Activated CD4-positive, alpha-beta T cell treated with anti-CD3 and anti-CD28 coated beads, Interleukin-2, amount 10 ng/mL, durations not matched to agents 24 days and 14 days (primary cell): Measurements from ENCODE around the gene NFKBIL1. TPM values are rescaled to one million over a fixed set of nuclear protein-coding genes. Genes with fewer than 3 reads are reported as not detected.
"Not testable (repeated sequence)": the region's sequence is repeated elsewhere in the genome, so short reads cannot be mapped to it uniquely, and the experiment has no call there.

ENCODE experiments used
- DNase-seq: peaks from one replicate; pipeline ENCODE4 v3.0.0; 2022
- H3K27ac Mint-ChIP-seq: one replicate; pipeline ENCODE4 v1.8.0; 2022; ENCODE audit warnings: mild to moderate bottlenecking, mixed read lengths
- H3K27me3 Mint-ChIP-seq: one replicate; pipeline ENCODE4 v1.8.0; 2022; ENCODE audit warnings: mixed read lengths
- H3K36me3 Mint-ChIP-seq: one replicate; pipeline ENCODE4 v1.8.0; 2022; ENCODE audit warnings: low read depth, mild to moderate bottlenecking, mixed read lengths
- H3K4me1 Mint-ChIP-seq: one replicate; pipeline ENCODE4 v1.8.0; 2021; ENCODE audit warnings: mixed read lengths
- H3K4me3 Mint-ChIP-seq: one replicate; pipeline ENCODE4 v1.8.0; 2022; ENCODE audit warnings: mild to moderate bottlenecking, moderate library complexity, mixed read lengths
- H3K9me3 Mint-ChIP-seq: one replicate; pipeline ENCODE4 v1.8.0; 2021; ENCODE audit warnings: mixed read lengths
- intact Hi-C: fragments of 100-400 bp; cut with micrococcal nuclease; formaldehyde crosslinking; loops from one replicate; pipeline ENCODE4 v1.15.1; 2023
- total RNA-seq: library from RNA; stranded (reverse); gene quantifications from 2 replicates; pipeline ENCODE4 v1.2.3, GENCODE V29; 2022

The NFKBIL1 gene, protein sequence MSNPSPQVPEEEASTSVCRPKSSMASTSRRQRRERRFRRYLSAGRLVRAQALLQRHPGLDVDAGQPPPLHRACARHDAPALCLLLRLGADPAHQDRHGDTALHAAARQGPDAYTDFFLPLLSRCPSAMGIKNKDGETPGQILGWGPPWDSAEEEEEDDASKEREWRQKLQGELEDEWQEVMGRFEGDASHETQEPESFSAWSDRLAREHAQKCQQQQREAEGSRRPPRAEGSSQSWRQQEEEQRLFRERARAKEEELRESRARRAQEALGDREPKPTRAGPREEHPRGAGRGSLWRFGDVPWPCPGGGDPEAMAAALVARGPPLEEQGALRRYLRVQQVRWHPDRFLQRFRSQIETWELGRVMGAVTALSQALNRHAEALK
- 14.8 and 16.2 TPM in 2 replicates for total RNA-seq

DNA sequence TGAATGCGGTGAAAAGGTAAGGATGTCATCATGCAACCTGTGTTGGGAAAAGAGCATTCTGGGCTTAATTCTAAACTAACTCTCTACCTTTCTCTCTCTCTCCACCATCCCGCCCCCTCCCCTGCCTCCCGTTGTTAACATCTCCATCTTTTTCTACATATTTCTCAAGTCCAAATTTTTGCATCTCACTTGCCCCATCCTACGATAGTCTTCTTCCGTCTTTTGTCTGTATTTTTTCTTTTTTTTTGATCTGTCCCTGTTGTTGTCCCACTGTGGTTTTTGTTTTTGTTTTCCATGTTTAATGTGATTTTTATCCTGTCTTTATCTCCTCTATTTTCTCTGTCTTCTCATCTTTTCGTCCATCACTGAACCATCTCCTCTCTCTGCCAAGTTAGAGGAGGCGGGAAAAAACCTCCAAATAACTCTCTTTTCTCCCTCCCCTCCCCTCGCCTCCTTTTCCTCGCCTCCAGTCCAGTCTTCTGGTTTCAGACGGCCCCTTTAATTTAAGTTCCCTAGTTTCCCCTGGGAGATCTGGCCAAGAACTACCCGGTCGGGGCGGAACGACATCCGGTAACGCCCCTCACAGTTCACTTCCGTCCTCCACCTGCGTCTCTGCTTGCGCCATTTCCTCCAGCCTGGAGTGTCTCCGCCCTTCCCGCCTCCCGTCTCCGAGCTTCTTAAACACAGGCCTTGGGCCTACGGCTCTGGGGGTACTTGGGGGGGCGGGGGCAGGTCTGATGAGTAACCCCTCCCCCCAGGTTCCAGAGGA, at the start of gene NFKBIL1:
TSS of gene NFKBIL1 (plus strand) at position 651 of the 769 bp plus-strand sequence. CDS start at position 738, 87 bp downstream.
- Mint-ChIP-seq H3K9me3 (no peaks in the 10 kb centered on the region), H3K36me3 (peaks cover 18% of the 10 kb centered on the region), H3K27ac (peak within 1 kb of the TSS; percentile 91), H3K27me3 (no peaks in the 10 kb centered on the region), H3K4me3 (peak within 1 kb of the TSS; percentile 91), H3K4me1 (peaks cover 51% of the 10 kb centered on the region)
- peak; percentile 97 for DNase-seq
- intact Hi-C loops = loop anchor here (1.0 to 10.0 kb wide), 10 partner anchors 12 to 318 kb away; partner anchors contain the start of genes BAG6, CLIC1, NEU1 and PRRC2A

DNA sequence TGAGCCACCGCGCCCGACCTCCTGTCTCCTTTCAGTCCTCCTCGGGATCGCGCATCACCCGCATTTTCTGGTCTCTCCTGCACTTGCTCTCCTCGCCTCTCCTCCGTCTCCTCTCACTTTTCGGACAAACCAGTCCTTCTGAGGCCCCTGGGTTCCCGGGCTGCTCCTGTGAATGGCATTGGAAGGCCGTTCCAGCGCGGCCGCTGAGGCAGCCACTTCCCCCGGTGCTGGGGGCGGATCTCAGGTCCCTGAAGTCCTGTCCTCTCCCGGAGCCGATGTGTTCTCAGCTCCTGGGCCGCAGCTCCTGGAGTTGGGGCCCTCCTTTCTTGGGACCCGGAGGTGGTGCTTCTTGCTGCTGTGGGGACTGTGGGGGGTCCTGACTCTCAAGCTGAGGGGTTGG, 48.7 kb upstream of the NFKBIL1 start:
- peak overlapping the region; percentile 55 for H3K27ac Mint-ChIP-seq
- peaks cover 60% of the 10 kb centered on the region for H3K4me1 Mint-ChIP-seq
- H3K4me3 Mint-ChIP-seq = peak overlapping the region; percentile 93
- H3K36me3 Mint-ChIP-seq = peaks cover 11% of the 10 kb centered on the region
- H3K9me3 Mint-ChIP-seq = no peaks in the 10 kb centered on the region
- no peak for DNase-seq
- no peaks in the 10 kb centered on the region for H3K27me3 Mint-ChIP-seq
- intact Hi-C loops = loop anchor here (5.0 to 10.0 kb wide), 3 partner anchors 96 to 814 kb away; partner anchors contain the start of genes HSPA1B, MICA and PPP1R18

DNA sequence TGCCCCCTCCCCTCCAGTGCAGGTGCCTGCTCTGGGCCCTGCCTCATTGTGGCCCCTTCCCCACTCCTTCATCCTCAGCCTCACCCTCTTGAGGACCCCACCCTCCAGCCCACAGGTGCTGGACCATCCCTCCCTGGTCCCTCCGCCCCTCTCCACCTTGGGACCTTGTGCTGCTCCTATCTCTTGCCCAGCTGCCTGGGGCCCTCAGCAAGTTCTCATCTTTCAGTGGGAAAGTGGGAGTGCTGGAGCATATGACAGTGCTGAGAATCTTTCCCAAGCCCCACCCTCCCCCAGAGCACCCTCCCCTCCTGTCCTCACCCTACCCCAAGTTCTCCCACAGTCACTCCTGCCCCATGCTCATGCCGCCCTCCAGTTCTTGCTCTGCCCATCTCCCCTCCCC, 47.8 kb upstream of the NFKBIL1 start:
- DNase-seq, H3K27me3 Mint-ChIP-seq, H3K9me3 Mint-ChIP-seq, H3K27ac Mint-ChIP-seq: not testable (repeated sequence)
- H3K4me3 Mint-ChIP-seq = peak overlapping the region; percentile 93
- H3K36me3 Mint-ChIP-seq = peaks cover 11% of the 10 kb centered on the region
- peaks cover 60% of the 10 kb centered on the region for H3K4me1 Mint-ChIP-seq
- intact Hi-C loops = loop anchor here (5.0 to 10.0 kb wide), 3 partner anchors 97 to 815 kb away; partner anchors contain the start of genes HSPA1B, MICA and PPP1R18

DNA sequence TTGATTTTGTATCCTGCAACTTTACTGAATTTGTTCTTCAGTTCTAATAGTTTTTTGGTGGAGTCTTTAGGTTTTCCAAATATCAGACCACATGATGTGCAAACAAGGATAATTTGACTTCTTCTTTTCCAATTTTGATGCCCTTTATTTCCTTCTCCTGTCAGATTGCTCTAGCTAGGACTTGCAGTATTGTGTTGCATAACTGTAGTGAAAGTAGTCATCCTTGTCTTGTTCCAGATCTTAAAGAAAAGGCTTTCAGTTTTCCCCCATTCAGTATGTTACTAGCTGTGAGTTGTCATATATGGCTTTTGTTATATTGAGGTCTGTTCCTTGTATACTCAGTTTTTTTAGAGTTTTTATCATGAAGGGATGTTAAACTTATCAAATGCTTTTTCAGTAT, 44.8 kb upstream of the NFKBIL1 start:
- no peaks in the 10 kb centered on the region for H3K9me3 Mint-ChIP-seq
- no peak overlapping the region for H3K27ac Mint-ChIP-seq
- no peak overlapping the region for H3K4me3 Mint-ChIP-seq
- no peak for DNase-seq
- H3K36me3 Mint-ChIP-seq = peaks cover 27% of the 10 kb centered on the region
- intact Hi-C loops = no loop called here
- H3K4me1 Mint-ChIP-seq = peaks cover 47% of the 10 kb centered on the region
- no peaks in the 10 kb centered on the region for H3K27me3 Mint-ChIP-seq

DNA sequence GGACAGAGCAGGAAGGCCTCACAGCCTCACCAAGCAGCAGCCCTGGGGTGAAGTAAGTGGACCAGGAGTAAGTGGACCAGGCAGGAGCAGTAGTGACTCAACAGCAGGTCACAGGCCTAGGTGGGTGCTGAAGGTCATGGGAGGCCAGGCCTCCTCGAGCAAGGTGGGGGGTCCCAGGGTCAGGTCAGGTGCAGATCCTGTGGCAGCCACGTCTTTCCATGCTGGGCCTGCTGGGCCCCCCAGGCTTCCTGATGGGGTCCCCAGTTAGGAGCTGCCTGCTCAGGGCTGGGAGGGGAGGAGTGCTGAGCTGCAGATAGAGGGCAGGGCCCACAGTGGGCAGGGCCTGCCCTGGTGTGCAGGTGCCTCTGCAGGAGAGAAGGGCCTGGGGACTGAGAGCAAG, 38.4 kb upstream of the NFKBIL1 start:
- H3K27me3 Mint-ChIP-seq, H3K4me3 Mint-ChIP-seq, intact Hi-C loops, H3K4me1 Mint-ChIP-seq, DNase-seq, H3K9me3 Mint-ChIP-seq, H3K27ac Mint-ChIP-seq: not testable (repeated sequence)
- peaks cover 51% of the 10 kb centered on the region for H3K36me3 Mint-ChIP-seq

DNA sequence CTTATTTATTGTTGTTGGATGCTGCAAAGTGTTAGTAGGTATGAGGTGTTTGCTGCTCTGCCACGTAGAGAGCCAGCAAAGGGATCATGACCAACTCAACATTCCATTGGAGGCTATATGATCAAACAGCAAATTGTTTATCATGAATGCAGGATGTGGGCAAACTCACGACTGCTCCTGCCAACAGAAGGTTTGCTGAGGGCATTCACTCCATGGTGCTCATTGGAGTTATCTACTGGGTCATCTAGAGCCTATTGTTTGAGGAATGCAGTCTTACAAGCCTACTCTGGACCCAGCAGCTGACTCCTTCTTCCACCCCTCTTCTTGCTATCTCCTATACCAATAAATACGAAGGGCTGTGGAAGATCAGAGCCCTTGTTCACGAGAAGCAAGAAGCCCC, 37.4 kb upstream of the NFKBIL1 start:
- no peak for DNase-seq
- intact Hi-C loops = no loop called here
- Mint-ChIP-seq H3K27ac (no peak overlapping the region), H3K4me1 (peaks cover 6% of the 10 kb centered on the region), H3K4me3 (no peak overlapping the region), H3K9me3 (no peaks in the 10 kb centered on the region), H3K36me3 (peaks cover 48% of the 10 kb centered on the region), H3K27me3 (no peaks in the 10 kb centered on the region)

DNA sequence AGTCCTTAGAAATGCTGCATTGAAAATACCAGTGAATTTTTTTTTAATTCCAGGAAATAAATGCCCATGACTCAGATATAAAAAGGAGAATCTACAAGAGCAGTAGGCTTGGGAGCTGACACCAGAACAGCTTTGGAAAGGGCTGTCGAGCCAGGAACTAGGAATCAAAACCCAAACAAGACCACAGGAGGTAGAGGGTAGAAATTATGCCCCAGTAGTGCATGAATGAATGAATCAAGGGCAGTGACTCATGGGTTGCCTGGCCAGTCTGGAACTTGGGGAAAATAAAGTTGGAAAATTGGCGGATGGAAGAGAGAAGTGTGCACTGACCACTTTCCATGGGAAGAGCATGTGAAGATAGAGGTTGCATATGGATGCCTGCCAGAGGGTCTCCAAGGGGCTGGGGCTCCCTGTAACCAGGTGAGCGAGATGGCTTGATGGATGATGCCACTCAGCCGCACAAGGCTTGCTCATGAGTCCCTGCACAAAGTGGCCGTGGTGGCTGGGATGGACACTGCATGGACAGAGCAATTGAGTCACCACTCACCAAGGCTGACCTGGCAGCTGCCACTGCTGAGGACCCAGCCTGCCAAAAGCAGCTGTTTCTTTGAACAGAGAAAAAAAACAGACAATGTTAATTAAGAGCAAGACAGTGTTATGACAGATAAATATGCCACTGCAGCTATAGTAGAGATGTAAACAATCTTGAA, 33.8 kb upstream of the NFKBIL1 start:
- Mint-ChIP-seq H3K4me1 (peaks cover 3% of the 10 kb centered on the region), H3K27ac (no peak overlapping the region), H3K36me3 (peaks cover 22% of the 10 kb centered on the region), H3K27me3 (peaks cover 7% of the 10 kb centered on the region), H3K4me3 (no peak overlapping the region), H3K9me3 (no peaks in the 10 kb centered on the region)
- intact Hi-C loops = no loop called here
- DNase-seq = no peak

DNA sequence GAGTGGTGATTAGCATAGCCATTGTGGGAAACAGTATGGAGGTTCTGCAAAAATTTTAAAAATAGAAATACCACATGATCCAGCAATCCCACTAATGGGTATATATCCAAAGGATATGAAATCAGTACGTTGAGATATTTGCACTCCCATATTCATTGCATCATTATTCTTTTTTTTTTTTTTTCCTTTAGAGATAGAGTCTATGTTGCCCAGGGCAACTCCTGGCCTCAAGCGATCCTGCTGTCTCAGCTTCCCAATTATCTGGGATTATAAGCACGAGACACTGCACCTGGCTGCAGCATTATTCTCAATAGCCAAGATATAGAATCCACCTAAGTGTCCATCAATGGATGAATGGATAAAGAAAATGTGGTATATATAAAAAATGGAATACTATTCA, 25.6 kb upstream of the NFKBIL1 start:
- no peak for DNase-seq
- no peak overlapping the region for H3K4me3 Mint-ChIP-seq
- H3K27ac Mint-ChIP-seq = no peak overlapping the region
- intact Hi-C loops = no loop called here
- no peaks in the 10 kb centered on the region for H3K36me3 Mint-ChIP-seq
- no peaks in the 10 kb centered on the region for H3K9me3 Mint-ChIP-seq
- H3K27me3 Mint-ChIP-seq = peaks cover 26% of the 10 kb centered on the region
- H3K4me1 Mint-ChIP-seq = no peaks in the 10 kb centered on the region

DNA sequence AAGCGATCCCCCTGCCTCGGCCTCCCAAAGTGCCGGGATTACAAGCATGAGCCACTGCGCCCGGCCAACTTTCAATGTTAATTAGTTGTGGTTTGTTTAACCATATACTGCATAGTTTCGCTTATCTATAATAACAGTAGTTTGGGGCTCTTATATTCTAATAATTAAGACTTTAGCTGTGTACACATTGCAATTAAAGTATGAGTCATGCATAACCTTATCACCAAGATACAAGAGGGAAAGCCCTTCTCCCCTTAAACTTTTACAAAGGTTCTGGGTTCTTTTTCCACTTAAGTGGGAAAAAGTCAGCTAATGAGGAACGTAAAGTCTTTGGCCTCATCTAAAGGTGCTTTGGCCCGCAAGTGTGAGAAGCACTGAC, 21.9 kb upstream of the NFKBIL1 start:
- Mint-ChIP-seq H3K4me3 (no peak overlapping the region), H3K27ac (no peak overlapping the region), H3K27me3 (peaks cover 11% of the 10 kb centered on the region), H3K36me3 (peaks cover 10% of the 10 kb centered on the region), H3K9me3 (no peaks in the 10 kb centered on the region), H3K4me1 (no peaks in the 10 kb centered on the region)
- intact Hi-C loops = no loop called here
- no peak for DNase-seq

DNA sequence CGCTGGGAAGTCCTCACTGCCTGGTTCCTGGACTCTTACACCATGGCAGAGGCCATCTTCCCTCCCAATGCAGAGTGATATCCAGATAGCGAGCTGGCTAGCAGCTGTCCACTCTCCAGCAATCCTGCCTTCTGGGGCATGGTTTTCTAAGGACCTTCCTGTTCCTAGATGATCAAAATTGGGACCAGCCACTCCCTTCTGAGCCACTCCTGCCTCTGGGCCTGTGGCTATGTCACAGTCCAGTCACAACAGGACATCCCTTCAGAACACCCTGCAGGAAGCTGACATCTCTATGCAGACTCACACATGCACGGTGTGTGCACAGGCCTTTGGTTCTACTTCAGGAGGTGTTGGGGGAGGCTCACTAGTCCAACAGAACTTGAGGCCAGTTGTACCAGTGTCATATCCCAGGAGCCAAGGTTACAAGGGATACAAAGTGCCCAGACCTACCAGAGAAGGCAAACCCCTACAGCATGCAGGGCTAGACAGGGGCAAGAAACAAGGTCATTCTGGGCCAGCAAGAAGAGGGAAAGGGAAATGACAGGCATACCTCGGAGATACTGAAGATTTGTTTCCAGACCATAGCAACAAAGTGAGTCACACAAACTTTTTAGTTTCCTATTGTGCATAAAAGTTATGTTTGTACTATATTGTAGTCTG, 21.3 kb upstream of the NFKBIL1 start:
- peaks cover 2% of the 10 kb centered on the region for H3K4me1 Mint-ChIP-seq
- H3K27me3 Mint-ChIP-seq = peaks cover 9% of the 10 kb centered on the region
- DNase-seq = no peak
- no peaks in the 10 kb centered on the region for H3K9me3 Mint-ChIP-seq
- peaks cover 15% of the 10 kb centered on the region for H3K36me3 Mint-ChIP-seq
- no peak overlapping the region for H3K27ac Mint-ChIP-seq
- no peak overlapping the region for H3K4me3 Mint-ChIP-seq
- intact Hi-C loops = no loop called here

DNA sequence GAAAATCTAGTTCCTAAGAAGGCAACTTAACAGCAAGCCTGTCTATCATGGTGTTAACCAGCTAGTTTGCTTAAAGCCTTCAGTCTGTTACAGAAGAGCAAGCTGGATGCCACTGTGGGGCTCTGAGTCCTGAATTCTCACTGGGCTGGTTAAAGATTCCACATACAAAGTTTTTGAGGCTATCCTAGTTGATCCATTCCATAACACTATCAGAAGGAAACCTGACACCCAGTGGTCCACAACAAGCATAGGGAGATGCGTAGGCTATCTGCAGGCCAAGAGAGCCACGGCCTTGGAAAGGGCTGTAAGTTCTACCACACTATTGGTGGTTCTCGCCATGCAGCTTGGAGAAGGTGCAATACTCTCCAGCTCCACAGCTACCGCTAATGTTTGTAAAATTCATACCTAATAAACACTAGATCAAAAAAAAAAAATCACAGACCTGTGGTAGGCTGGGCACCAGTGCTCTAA, 19.1 kb upstream of the NFKBIL1 start:
- Mint-ChIP-seq H3K27ac (no peak overlapping the region), H3K36me3 (peaks cover 34% of the 10 kb centered on the region)
- intact Hi-C loops = no loop called here

DNA sequence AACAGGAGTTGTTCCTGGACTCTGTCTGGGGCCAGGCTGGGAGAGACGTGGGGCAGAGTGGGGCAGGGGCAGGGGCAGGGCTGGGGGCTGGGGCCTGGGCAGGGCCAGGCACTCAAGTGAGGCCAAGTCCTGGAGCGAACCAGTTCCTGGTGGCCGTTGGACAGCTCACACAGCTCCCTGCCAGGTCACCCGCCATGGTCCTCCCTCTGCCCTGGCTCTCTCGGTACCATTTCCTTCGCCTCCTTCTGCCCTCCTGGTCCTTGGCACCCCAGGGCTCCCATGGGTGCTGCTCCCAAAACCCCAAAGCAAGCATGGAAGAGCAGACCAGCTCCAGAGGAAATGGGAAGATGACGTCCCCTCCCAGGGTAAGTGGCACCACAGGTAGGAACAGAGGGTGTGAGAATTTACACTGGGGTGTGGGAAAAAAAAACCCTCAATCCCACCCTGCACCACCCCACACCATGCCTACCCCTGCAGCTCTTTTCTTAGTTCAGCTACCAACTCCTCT, 18.5 kb upstream of the NFKBIL1 start, which contains the start of gene MCCD1:
TSS of gene MCCD1 (plus strand) at position 142 of the 508 bp plus-strand sequence. CDS start at position 195, 53 bp downstream.
- no peak within 1 kb of the TSS for H3K4me3 Mint-ChIP-seq
- no peak for DNase-seq
- intact Hi-C loops = no loop called here
- no peaks in the 10 kb centered on the region for H3K27me3 Mint-ChIP-seq
- H3K36me3 Mint-ChIP-seq = peaks cover 38% of the 10 kb centered on the region
- peaks cover 6% of the 10 kb centered on the region for H3K4me1 Mint-ChIP-seq
- H3K27ac Mint-ChIP-seq = no peak within 1 kb of the TSS
- no peaks in the 10 kb centered on the region for H3K9me3 Mint-ChIP-seq

More for the DNA sequence above, 19.1 kb upstream of the NFKBIL1 start:
- Mint-ChIP-seq H3K4me3 (no peak overlapping the region), H3K9me3 (no peaks in the 10 kb centered on the region), H3K27me3 (no peaks in the 10 kb centered on the region), H3K4me1 (peaks cover 4% of the 10 kb centered on the region)
- no peak for DNase-seq
